Spleen (tissue), 11 donors: Measurements from ENCODE around the gene RSPO4. TPM values are rescaled to one million over a fixed set of nuclear protein-coding genes. Genes with fewer than 3 reads are reported as not detected.

Source experiments
- DNase-seq: peaks from one replicate; pipeline ENCODE4 v3.0.0-alpha.2; 2020
- H3K27ac ChIP-seq, 8 donors: fragments of 200-600 bp; sonication (generic) in 7 of 8; 1 replicate in 4 of 8; 2 replicates in 4 of 8; pipeline versions ENCODE4 v1.5.0 to v1.8.0; 2016 to 2021; ENCODE audit warnings: inconsistent platforms in 4 of 8, mild to moderate bottlenecking in 4 of 8, moderate library complexity in 1 of 8
- H3K27me3 ChIP-seq, 7 donors: fragments of 200-600 bp; sonication (generic) in 6 of 7; replicated peaks in 1 of 7; 1 replicate in 4 of 7; 2 replicates in 3 of 7; pipeline versions ENCODE4 v1.5.0 to v1.8.0; 2016 to 2021; ENCODE audit warnings: inconsistent platforms in 3 of 7, mild to moderate bottlenecking in 1 of 7
- H3K36me3 ChIP-seq, 6 donors: fragments of 200-600 bp; sonication (generic) in 5 of 6; 1 replicate in 4 of 6; 2 replicates in 2 of 6; pipeline versions ENCODE4 v1.5.0 to v1.8.0; 2016 to 2021; ENCODE audit warnings: inconsistent platforms in 2 of 6
- H3K4me1 ChIP-seq, 6 donors: fragments of 200-600 bp; sonication (generic) in 5 of 6; 1 replicate in 3 of 6; 2 replicates in 3 of 6; pipeline versions ENCODE4 v1.5.0 to v1.8.0; 2016 to 2021; ENCODE audit warnings: inconsistent platforms in 3 of 6
- H3K4me3 ChIP-seq, 8 donors: fragments of 200-600 bp; sonication (generic) in 7 of 8; 1 replicate in 4 of 8; 2 replicates in 4 of 8; pipeline versions ENCODE4 v1.5.0 to v1.8.0; 2016 to 2021; ENCODE audit warnings: inconsistent platforms in 4 of 8, mild to moderate bottlenecking in 4 of 8, moderate library complexity in 2 of 8
- H3K9me3 ChIP-seq, 8 donors: fragments of 200-600 bp; sonication (generic) in 7 of 8; 1 replicate in 4 of 8; 2 replicates in 4 of 8; pipeline versions ENCODE4 v1.5.0 to v1.8.0; 2016 to 2021; ENCODE audit warnings: inconsistent platforms in 4 of 8
- CTCF ChIP-seq, 11 experiments: fragments of 200-600 bp in 7 of 11; fragments of 450-650 bp in 4 of 11; sonication (generic) in 4 of 11; IDR thresholded peaks in 8 of 11; conservative IDR thresholded peaks in 3 of 11; 1 replicate in 7 of 11; 2 replicates in 4 of 11; pipeline versions ENCODE4 v1.4.0 to v1.8.0; 2016 to 2021; ENCODE audit warnings: antibody characterized with exemption in 11 of 11, inconsistent platforms in 4 of 11, mild to moderate bottlenecking in 1 of 11
- POLR2A ChIP-seq, 3 donors: fragments of 450-650 bp; IDR thresholded peaks; one replicate each; pipeline ENCODE4 v1.5.1; 2017; ENCODE audit warnings: antibody characterized with exemption in 3 of 3, mild to moderate bottlenecking in 1 of 3
- POLR2AphosphoS5 ChIP-seq, 3 donors: sonication (generic); formaldehyde crosslinking; IDR thresholded peaks; one replicate each; pipeline ENCODE4 v1.5.1; 2017; ENCODE audit warnings: antibody characterized with exemption in 3 of 3
- WGBS, 5 donors: extraction: QIAGEN DNeasy Blood & Tissue Kit in 3 of 5; methylation state at CpG; one replicate each; pipeline versions ENCODE4 v1.1.5 to v1.1.7; 2013 to 2018; 5-methylcytosine and 5-hydroxymethylcytosine counted together
- intact Hi-C: fragments of 100-400 bp; cut with DNase I; formaldehyde crosslinking; loops from one replicate; pipeline ENCODE4 v1.15.0; 2023; ENCODE audit warnings: low total_unique reads
- polyA plus RNA-seq, 3 donors: library from polyadenylated mRNA; stranded (reverse); fragments of 200-250 nt; gene quantifications; one replicate each; pipeline ENCODE4 v1.2.1, GENCODE V29; 2013
- total RNA-seq, 7 donors: library from RNA; depleted of rRNA in 3 of 7; stranded (reverse); fragments of >200 nt in 3 of 7; fragmentation: NEBNext Ultra II Directional in 4 of 7; extraction: Animal tissue kit (Norgen Biotek cat#: 25700) in 4 of 7; gene quantifications; one replicate each; pipeline versions ENCODE4 v1.1.0 to v1.2.1, GENCODE V29; 2016 to 2021
- donor health status: healthy with polysubstance abuse.
- donor health status: DM: no; HTN: no; CAD: no; lungs with moderate emphysema.
- donor health status: DM: no; HTN: no; CAD: no.
- donor health status: Bipolar disorder and iron deficiency.
- donor health status: healthy.
- donor health status: DM: no; HTN: no; CAD: no.
- donor health status: DM: yes; HTN: yes; CAD: no.

Gene RSPO4
- total and polyA plus RNA-seq, 10 donors: 0.02 to 0.32 (median 0.14) TPM; not detected in 6

GRCh38 chr20:1019344-1019743, 17.2 kb upstream of the RSPO4 start:
- Histone ChIP-seq H3K27ac (no peak overlapping the region), H3K4me1 (no peaks in the 10 kb centered on the region), H3K4me3 (no peak overlapping the region), H3K27me3 (no peaks in the 10 kb centered on the region), H3K9me3 (no peaks in the 10 kb centered on the region), H3K36me3 (no peaks in the 10 kb centered on the region)
- intact Hi-C loops: no loop called here
- no peak for DNase-seq
- TF ChIP-seq CTCF (IDR thresholded peaks at IDR 0.05 in 8 of 11, conservative IDR thresholded peaks at IDR 0.05 in 3 of 11): no peak
- no peak for TF ChIP-seq POLR2A (IDR thresholded peaks at IDR 0.05)
- TF ChIP-seq POLR2AphosphoS5 (IDR thresholded peaks at IDR 0.05): no peak
- WGBS, 5 donors: 40 to 81% (median 46%) methylated on average over 2 of the region's 2 CpGs

- Histone ChIP-seq H3K27me3 (no peaks in the 10 kb centered on the region), H3K4me3 (no peak overlapping the region), H3K9me3 (no peaks in the 10 kb centered on the region), H3K4me1 (no peaks in the 10 kb centered on the region), H3K27ac (no peak overlapping the region), H3K36me3 (no peaks in the 10 kb centered on the region)
- 47 to 90% (median 54%) methylated on average over 5 of the region's 5 CpGs for WGBS, 5 donors
- no peak for TF ChIP-seq CTCF (IDR thresholded peaks at IDR 0.05 in 8 of 11, conservative IDR thresholded peaks at IDR 0.05 in 3 of 11)
- TF ChIP-seq POLR2A (IDR thresholded peaks at IDR 0.05): no peak
- no peak for TF ChIP-seq POLR2AphosphoS5 (IDR thresholded peaks at IDR 0.05)
- DNase-seq: no peak
- intact Hi-C loops: no loop called here
Measured at GRCh38 chr20:1017677-1018076, 15.6 kb upstream of the RSPO4 start.

- no peak for DNase-seq
- Histone ChIP-seq H3K4me3 (no peak overlapping the region), H3K36me3 (no peaks in the 10 kb centered on the region), H3K9me3 (no peaks in the 10 kb centered on the region), H3K4me1 (no peaks in the 10 kb centered on the region), H3K27ac (no peak overlapping the region), H3K27me3 (no peaks in the 10 kb centered on the region)
- intact Hi-C loops: no loop called here
- TF ChIP-seq POLR2A (IDR thresholded peaks at IDR 0.05): no peak
- no peak for TF ChIP-seq CTCF (IDR thresholded peaks at IDR 0.05 in 8 of 11, conservative IDR thresholded peaks at IDR 0.05 in 3 of 11)
- no peak for TF ChIP-seq POLR2AphosphoS5 (IDR thresholded peaks at IDR 0.05)
- 43 to 78% (median 60%) methylated on average over 1 of the region's 1 CpG for WGBS, 5 donors
Measured at GRCh38 chr20:1015181-1015580, 13.1 kb upstream of the RSPO4 start.

- H3K27ac ChIP-seq: no peak overlapping the region
- intact Hi-C loops: no loop called here
Measured at GRCh38 chr20:1014471-1014870, 12.4 kb upstream of the RSPO4 start.

More at GRCh38 chr20:1014471-1014870, 12.4 kb upstream of the RSPO4 start:
- Histone ChIP-seq H3K36me3 (no peaks in the 10 kb centered on the region), H3K4me3 (no peak overlapping the region), H3K4me1 (no peaks in the 10 kb centered on the region), H3K27me3 (peaks cover 0 to under 1% (median 0%) of the 10 kb centered on the region in 7 donors), H3K9me3 (no peaks in the 10 kb centered on the region)
- TF ChIP-seq CTCF (IDR thresholded peaks at IDR 0.05 in 8 of 11, conservative IDR thresholded peaks at IDR 0.05 in 3 of 11): no peak
- TF ChIP-seq POLR2A (IDR thresholded peaks at IDR 0.05): no peak
- no peak for TF ChIP-seq POLR2AphosphoS5 (IDR thresholded peaks at IDR 0.05)
- DNase-seq: no peak
- WGBS, 5 donors: 65 to 89% (median 74%) methylated on average over 5 to 7 of the region's 7 CpGs
